ENCODE measurements around the gene RSBN1.
"Not testable (repeated sequence)": the region's sequence is repeated elsewhere in the genome, so short reads cannot be mapped to it uniquely, and the experiment has no call there.

The RSBN1 gene

DNA sequence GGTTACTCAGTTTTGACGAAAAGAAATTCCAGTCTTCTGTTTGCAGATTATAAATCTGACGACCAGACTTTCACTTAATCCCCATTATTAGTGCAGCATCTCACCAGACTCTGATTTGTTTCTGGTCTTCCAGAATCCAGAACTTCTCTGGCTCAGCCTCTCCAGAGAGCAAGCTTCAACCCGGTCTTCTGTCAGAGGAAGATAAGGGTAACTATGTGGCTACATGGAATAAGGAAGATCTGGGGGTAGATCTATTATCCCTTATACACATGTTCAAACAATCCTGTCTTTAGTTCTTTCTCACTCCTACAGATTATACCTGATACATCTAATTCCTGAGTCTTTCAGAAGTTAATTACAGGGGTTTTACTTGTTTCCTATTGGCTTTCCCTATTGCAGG, 62.9 kb downstream of the RSBN1 start:
- no peak for DNase-seq (ENCODE audit: low read depth in 1 of 2, low spot score in 1 of 2)

DNA sequence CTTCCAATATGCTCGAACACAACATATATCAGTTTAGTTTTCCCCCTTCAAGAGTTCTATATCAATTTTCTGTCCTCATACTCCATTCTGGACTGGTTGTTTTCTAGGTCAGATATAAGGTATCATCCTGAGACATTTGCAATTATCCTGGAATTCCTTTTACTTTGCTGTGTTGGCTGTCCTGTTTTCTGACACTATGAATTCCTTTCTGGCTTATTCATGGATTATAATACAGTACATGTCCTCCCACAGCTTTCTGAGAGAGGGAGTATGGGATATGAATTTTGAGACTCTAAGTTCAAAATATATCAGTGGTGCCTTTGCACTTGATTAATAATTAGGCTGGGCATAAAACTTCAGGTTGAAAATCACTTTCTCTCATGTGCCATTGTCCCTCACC, 64.9 kb downstream of the RSBN1 start:
- DNase-seq (ENCODE audit: low read depth in 1 of 2, low spot score in 1 of 2) = no peak

DNA sequence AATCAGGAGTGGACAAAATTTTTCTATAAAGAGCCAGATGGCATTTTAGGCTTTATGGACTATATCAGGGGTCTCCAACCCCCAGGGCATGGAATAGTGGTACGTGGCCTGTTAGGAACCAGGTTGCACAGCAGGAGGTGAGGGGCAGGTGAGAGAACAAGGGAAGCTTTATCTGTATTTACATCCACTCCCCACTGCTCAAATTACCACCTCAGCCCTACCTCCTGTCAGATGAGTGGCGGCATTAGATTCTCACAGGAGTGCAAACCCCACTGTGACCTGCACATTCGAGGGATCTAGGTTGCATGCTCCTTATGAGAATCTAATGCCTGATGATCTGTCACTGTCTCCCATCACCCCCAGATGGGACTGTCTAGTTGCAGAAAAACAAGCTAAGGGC, 66.9 kb downstream of the RSBN1 start:
- no peak for DNase-seq (ENCODE audit: low read depth in 1 of 2, low spot score in 1 of 2)

DNA sequence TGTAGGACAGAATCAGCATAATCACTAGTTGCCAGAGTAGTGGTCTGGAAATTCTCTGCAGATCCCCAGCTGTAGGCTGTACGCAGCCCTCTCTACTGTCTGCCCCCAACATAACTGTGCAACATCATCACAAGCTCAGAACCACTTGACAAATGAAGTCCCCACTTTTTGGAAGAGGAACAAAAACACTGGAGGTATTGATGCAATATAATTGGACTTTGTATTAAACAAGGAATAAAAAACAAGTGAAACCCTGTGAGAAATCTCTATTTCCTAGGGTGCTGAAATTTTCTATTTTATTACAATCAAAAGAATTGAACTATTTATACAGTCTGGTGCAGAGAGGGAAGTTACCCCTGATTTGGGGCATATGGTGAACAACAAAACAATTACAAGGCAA, 68.2 kb downstream of the RSBN1 start:
- DNase-seq (ENCODE audit: low read depth in 1 of 2, low spot score in 1 of 2) = no peak

DNA sequence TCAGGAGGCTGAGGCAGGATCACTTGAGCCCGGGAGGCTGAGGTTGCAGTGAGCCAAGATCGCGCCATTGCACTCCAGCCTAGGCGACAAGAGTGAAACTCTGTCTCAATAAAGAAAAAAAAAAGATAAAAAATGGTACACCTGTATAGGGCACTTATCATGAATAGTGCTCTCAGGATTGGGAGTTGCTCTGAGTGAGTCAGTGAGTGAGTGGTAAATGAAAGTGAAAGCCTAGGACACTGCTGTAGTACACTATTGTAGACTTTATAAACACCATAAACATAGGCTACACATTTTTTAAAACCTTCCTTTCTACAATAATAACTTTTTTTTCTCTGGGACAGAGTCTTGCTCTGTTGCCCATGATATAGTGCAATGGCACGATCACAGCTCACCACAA, 69.8 kb downstream of the RSBN1 start:
- DNase-seq (ENCODE audit: low read depth in 1 of 2, low spot score in 1 of 2) = no peak

DNA sequence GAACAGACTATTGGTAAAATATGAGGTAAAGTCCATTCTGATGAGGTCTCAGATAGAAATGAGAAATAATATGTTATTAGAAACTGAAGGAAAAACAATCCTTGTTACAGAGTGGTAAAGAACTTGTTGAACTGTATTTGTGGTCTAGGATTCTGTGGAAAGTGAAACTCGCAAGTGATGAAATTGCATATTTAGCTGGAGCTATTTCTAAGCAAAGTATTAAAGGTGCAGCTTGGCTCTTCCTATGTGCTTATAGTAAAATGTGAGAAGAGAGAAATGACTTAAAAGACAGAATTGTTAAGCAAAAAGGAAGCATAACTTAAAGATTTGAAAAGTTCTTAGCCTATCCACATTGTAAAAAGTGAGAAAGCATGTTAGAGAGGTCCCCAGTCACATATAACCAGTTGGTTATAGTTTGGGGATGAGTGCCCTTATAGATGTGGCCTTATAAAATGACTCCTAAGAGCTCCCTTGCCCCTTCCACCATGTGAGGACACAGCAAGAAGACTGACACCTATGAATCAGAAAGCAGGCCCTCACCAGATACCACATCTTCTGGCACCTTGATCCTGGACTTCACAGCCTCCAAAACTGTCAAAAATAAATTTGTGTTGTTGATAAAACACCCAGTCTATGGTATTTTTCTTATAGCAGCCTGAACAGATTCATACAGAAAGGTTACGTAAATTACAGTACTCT, 77.8 kb downstream of the RSBN1 start:
- DNase-seq (ENCODE audit: low read depth in 1 of 2, low spot score in 1 of 2) = no peak

DNA sequence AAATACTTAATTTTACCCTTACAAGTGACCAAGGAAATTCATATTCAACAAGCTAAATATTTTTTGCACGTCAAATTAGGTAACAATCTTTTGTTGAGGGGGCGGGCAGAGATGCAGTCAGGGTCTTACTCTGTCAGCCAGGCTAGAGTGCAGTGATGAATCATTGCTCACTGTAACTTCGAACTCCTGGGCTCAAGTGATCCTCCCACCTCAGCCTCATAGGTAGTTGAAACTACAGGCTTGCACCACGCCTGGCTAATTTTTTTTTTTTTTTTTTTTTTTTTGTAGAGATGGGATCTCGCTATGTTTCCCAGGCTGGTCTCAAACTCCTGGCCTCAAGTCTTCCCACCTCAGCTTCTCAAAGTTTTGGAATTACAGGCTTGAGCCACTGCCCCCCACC, 79.5 kb downstream of the RSBN1 start:
- no peak for DNase-seq (ENCODE audit: low read depth in 1 of 2, low spot score in 1 of 2)

DNA sequence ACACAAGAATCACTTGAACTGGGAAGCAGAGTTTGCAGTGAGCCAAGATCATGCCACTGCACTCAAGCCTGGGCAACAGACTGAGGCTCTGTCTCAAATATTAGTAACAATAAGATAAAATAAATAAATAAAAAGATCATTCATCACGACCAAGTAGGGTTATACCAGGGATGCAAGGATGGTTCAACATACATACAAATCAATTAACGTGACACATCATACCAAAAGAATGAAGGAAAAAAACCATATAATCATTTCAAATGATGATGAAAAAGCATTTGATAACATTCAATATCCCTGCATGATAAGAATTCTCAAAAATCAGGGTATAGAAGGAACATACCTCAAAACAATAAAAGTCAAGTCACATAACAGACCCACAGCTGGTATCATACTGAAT, 91.3 kb downstream of the RSBN1 start:
- DNase-seq (ENCODE audit: low read depth in 1 of 2, low spot score in 1 of 2) = no peak

DNA sequence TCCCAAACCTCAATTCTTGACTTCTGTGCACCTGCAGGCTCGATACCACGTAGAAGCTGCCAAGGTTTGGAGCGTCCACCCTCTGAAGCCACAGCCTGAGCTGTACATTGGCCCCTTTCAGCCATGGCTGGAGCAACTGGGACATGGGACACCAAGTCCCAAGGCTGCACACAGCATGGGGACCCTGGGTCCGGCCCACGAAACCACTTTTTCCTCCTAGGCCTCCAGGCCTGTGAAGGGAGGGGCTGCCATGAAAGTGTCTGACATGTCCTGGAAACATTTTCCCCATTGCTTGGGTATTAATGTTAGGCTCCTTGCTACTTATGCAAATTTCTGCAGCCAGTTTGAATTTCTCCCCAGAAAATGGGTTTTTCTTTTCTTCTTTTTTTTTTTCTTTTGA, 93.7 kb downstream of the RSBN1 start:
- not testable (repeated sequence) for DNase-seq (ENCODE audit: low read depth in 1 of 2, low spot score in 1 of 2)

DNA sequence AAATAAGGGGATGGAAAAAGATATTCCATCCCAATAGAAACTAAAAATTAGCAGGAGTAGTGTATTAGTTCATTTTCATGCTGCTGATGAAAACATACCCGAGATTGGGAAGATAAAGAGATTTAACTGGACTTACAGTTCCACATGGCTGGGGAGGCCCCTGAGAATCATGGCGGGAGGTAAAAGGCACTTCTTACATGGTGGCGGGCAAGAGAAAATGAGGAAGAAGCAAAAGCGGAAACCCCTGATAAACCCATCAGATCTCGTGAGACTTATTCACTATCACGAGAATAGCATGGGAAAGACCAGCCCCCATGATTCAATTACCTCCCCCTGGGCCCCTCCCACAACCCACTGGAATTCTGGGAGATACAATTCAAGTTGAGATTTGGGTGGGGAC, 94.8 kb downstream of the RSBN1 start:
- DNase-seq (ENCODE audit: low read depth in 1 of 2, low spot score in 1 of 2) = not testable (repeated sequence)

DNA sequence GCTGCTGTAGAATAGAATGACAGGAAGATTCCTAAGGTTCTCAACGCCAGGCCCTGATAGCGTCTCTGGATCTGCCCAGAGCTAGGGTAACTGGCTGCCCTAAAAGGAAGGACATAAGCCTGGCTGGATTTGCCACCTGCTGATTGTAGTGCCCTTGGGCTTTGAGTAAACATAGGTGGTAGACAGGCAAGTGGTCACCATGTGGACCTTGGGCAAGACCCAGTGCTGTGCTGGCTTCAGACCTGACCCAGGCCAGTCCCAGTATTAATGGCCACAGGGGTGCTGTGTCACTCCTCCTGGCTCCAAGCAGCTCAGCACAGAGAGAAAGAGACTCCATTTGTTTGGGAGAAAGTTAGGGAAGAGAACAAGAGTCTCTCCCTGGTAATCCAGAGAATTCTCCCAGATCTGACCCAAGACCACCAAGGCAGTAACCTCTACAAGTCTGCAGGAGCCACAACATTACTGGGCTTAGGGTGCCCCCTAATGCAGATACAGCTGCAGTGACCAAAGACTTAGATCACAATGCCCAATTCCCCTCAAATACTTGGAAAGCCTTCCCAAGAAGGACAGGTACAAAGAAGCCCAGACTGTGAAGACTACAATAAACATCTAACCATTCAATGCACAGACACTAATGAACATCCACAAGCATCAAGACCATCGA, 97.5 kb downstream of the RSBN1 start:
- no peak for DNase-seq (ENCODE audit: low read depth in 1 of 2, low spot score in 1 of 2)

Data from stimulated activated CD4-positive, alpha-beta T cell treated with anti-CD3 and anti-CD28 coated beads, Interleukin-15, amount 100 ng/mL, for 1 hour (primary cell).